ENCODE results near the gene LY6G6F. TPM values are rescaled to one million over a fixed set of nuclear protein-coding genes. Genes with fewer than 3 reads are reported as not detected.

LY6G6F gene
- total and polyA plus RNA-seq, 2 of the 13 experiments (the other 11 are each of a cell fraction or from before 2014, with no cell fraction given): not detected

DNA sequence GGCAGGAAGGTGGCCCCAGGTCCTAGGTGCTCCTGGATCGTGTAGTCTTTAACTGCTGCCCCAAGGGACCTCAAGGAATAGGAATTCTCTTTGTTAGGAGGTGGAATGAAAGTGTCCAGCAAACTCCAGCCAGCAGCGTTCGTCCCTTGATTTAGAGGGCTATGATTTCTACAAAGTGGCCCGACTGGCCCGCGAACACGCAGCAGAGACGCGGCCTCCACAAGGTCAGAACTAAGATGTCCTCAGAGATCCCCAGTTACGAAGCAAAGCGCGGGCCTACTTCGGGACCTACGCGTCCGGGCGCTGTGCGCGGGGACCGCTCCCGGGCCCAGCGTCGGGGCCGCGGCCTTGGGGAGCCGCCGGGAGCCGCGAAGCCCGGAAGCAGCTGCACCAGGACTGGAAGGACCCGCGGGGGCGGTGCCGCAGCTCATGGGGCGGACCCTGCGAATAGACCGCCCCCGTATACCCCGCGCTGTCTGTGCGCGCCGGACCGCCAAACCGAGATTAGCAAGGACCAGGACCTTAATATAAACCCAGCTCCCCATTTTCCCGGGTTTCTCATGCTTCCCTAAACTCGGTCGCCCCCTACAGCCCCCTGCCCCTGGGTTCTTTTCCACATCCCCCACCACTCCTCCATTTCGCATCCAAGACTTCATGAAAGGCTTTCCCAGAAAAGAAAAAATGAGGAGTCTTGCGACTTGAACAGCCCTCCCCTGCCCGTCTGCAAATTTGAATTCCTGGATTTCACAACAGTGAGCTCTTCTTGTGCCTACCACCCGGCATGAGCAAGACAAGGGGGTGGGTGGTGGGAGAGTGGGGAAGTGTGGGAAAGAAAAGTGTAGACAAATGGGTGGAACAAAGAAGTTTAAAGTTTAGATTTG is 46.0 kb upstream of the LY6G6F start, which contains the start of gene C6orf47 (continued):
- peak; percentile 97 for TF ChIP-seq ZNF800 (CRISPR knock-in tag; IDR thresholded peaks at IDR 0.05)
- peak; percentile 67; the same call in 1 of the 2 replicates for TF ChIP-seq KDM3A (CRISPR knock-in tag; IDR thresholded peaks at IDR 0.05; ENCODE audit: low read depth)
- TF ChIP-seq, protein P1, sequence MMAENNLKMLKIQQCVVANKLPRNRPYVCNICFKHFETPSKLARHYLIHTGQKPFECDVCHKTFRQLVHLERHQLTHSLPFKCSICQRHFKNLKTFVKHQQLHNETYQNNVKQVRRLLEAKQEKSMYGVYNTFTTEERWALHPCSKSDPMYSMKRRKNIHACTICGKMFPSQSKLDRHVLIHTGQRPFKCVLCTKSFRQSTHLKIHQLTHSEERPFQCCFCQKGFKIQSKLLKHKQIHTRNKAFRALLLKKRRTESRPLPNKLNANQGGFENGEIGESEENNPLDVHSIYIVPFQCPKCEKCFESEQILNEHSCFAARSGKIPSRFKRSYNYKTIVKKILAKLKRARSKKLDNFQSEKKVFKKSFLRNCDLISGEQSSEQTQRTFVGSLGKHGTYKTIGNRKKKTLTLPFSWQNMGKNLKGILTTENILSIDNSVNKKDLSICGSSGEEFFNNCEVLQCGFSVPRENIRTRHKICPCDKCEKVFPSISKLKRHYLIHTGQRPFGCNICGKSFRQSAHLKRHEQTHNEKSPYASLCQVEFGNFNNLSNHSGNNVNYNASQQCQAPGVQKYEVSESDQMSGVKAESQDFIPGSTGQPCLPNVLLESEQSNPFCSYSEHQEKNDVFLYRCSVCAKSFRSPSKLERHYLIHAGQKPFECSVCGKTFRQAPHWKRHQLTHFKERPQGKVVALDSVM (CRISPR knock-in tag; IDR thresholded peaks at IDR 0.05): peak; percentile 51; the same call in 1 of the 2 replicates
- no peak for TF ChIP-seq ZNF432 (CRISPR knock-in tag; IDR thresholded peaks at IDR 0.05; ENCODE audit: borderline replicate concordance)
- no peak for TF ChIP-seq NFYC (CRISPR knock-in tag; IDR thresholded peaks at IDR 0.05)
- peak in 1 of 2 experiments; percentile 59; a peak in 1 of 4 replicates for TF ChIP-seq POLR2A (IDR thresholded peaks at IDR 0.05; ENCODE audit: insufficient read depth in 1 of 2, low read depth in 2 of 2, low read length in 2 of 2)
- no peak for TF ChIP-seq ZFP41 (CRISPR knock-in tag; IDR thresholded peaks at IDR 0.05; ENCODE audit: borderline replicate concordance)
- peak; percentile 89; the same call in 1 of the 2 replicates for TF ChIP-seq E2F2 (CRISPR knock-in tag; IDR thresholded peaks at IDR 0.05; ENCODE audit: borderline replicate concordance)
- TF ChIP-seq TAF1 (CRISPR knock-in tag; IDR thresholded peaks at IDR 0.05): peak; percentile 86
- no peak for TF ChIP-seq ZNF296 (CRISPR knock-in tag; conservative IDR thresholded peaks at IDR 0.05)
- TF ChIP-seq NPAS2 (CRISPR knock-in tag; IDR thresholded peaks at IDR 0.05; ENCODE audit: borderline replicate concordance): no peak
- TF ChIP-seq SRSF4 (IDR thresholded peaks at IDR 0.05; ENCODE audit: low read depth, low read length, poor library complexity, severe bottlenecking): no peak
- no peak for TF ChIP-seq ZNF496 (CRISPR knock-in tag; IDR thresholded peaks at IDR 0.05; ENCODE audit: insufficient replicate concordance)
- TF ChIP-seq KDM5B (CRISPR knock-in tag; IDR thresholded peaks at IDR 0.05; ENCODE audit: borderline replicate concordance): peak; percentile 91
- peak; percentile 98 for TF ChIP-seq ZFY (CRISPR knock-in tag; IDR thresholded peaks at IDR 0.05)
- TF ChIP-seq ZNF124 (CRISPR knock-in tag; IDR thresholded peaks at IDR 0.05): peak; percentile 90
- peak; percentile 77 for TF ChIP-seq ZBTB38 (CRISPR knock-in tag; IDR thresholded peaks at IDR 0.05)
- no peak for TF ChIP-seq NR2F2 (IDR thresholded peaks at IDR 0.05; ENCODE audit: borderline replicate concordance, low read depth)
- TF ChIP-seq, protein P2, sequence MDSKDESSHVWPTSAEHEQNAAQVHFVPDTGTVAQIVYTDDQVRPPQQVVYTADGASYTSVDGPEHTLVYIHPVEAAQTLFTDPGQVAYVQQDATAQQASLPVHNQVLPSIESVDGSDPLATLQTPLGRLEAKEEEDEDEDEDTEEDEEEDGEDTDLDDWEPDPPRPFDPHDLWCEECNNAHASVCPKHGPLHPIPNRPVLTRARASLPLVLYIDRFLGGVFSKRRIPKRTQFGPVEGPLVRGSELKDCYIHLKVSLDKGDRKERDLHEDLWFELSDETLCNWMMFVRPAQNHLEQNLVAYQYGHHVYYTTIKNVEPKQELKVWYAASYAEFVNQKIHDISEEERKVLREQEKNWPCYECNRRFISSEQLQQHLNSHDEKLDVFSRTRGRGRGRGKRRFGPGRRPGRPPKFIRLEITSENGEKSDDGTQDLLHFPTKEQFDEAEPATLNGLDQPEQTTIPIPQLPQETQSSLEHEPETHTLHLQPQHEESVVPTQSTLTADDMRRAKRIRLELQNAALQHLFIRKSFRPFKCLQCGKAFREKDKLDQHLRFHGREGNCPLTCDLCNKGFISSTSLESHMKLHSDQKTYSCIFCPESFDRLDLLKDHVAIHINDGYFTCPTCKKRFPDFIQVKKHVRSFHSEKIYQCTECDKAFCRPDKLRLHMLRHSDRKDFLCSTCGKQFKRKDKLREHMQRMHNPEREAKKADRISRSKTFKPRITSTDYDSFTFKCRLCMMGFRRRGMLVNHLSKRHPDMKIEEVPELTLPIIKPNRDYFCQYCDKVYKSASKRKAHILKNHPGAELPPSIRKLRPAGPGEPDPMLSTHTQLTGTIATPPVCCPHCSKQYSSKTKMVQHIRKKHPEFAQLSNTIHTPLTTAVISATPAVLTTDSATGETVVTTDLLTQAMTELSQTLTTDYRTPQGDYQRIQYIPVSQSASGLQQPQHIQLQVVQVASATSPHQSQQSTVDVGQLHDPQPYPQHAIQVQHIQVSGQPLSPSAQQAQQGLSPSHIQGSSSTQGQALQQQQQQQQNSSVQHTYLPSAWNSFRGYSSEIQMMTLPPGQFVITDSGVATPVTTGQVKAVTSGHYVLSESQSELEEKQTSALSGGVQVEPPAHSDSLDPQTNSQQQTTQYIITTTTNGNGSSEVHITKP (CRISPR knock-in tag; IDR thresholded peaks at IDR 0.05; ENCODE audit: low read depth): no peak
